Spleen (tissue), 11 donors: ENCODE data around the gene PLK3. TPM values are rescaled to one million over a fixed set of nuclear protein-coding genes. Genes with fewer than 3 reads are reported as not detected.

Source experiments
- DNase-seq: peaks from one replicate; pipeline ENCODE4 v3.0.0-alpha.2; 2020
- H3K27ac ChIP-seq, 8 donors: fragments of 200-600 bp; sonication (generic) in 7 of 8; 1 replicate in 4 of 8; 2 replicates in 4 of 8; pipeline versions ENCODE4 v1.5.0 to v1.8.0; 2016 to 2021; ENCODE audit warnings: inconsistent platforms in 4 of 8, mild to moderate bottlenecking in 4 of 8, moderate library complexity in 1 of 8
- H3K27me3 ChIP-seq, 7 donors: fragments of 200-600 bp; sonication (generic) in 6 of 7; replicated peaks in 1 of 7; 1 replicate in 4 of 7; 2 replicates in 3 of 7; pipeline versions ENCODE4 v1.5.0 to v1.8.0; 2016 to 2021; ENCODE audit warnings: inconsistent platforms in 3 of 7, mild to moderate bottlenecking in 1 of 7
- H3K36me3 ChIP-seq, 6 donors: fragments of 200-600 bp; sonication (generic) in 5 of 6; 1 replicate in 4 of 6; 2 replicates in 2 of 6; pipeline versions ENCODE4 v1.5.0 to v1.8.0; 2016 to 2021; ENCODE audit warnings: inconsistent platforms in 2 of 6
- H3K4me1 ChIP-seq, 6 donors: fragments of 200-600 bp; sonication (generic) in 5 of 6; 1 replicate in 3 of 6; 2 replicates in 3 of 6; pipeline versions ENCODE4 v1.5.0 to v1.8.0; 2016 to 2021; ENCODE audit warnings: inconsistent platforms in 3 of 6
- H3K4me3 ChIP-seq, 8 donors: fragments of 200-600 bp; sonication (generic) in 7 of 8; 1 replicate in 4 of 8; 2 replicates in 4 of 8; pipeline versions ENCODE4 v1.5.0 to v1.8.0; 2016 to 2021; ENCODE audit warnings: inconsistent platforms in 4 of 8, mild to moderate bottlenecking in 4 of 8, moderate library complexity in 2 of 8
- H3K9me3 ChIP-seq, 8 donors: fragments of 200-600 bp; sonication (generic) in 7 of 8; 1 replicate in 4 of 8; 2 replicates in 4 of 8; pipeline versions ENCODE4 v1.5.0 to v1.8.0; 2016 to 2021; ENCODE audit warnings: inconsistent platforms in 4 of 8
- POLR2A ChIP-seq, 3 donors: fragments of 450-650 bp; IDR thresholded peaks; one replicate each; pipeline ENCODE4 v1.5.1; 2017; ENCODE audit warnings: antibody characterized with exemption in 3 of 3, mild to moderate bottlenecking in 1 of 3
- POLR2AphosphoS5 ChIP-seq, 3 donors: sonication (generic); formaldehyde crosslinking; IDR thresholded peaks; one replicate each; pipeline ENCODE4 v1.5.1; 2017; ENCODE audit warnings: antibody characterized with exemption in 3 of 3
- WGBS, 5 donors: extraction: QIAGEN DNeasy Blood & Tissue Kit in 3 of 5; methylation state at CpG; one replicate each; pipeline versions ENCODE4 v1.1.5 to v1.1.7; 2013 to 2018; 5-methylcytosine and 5-hydroxymethylcytosine counted together
- intact Hi-C: fragments of 100-400 bp; cut with DNase I; formaldehyde crosslinking; loops from one replicate; pipeline ENCODE4 v1.15.0; 2023; ENCODE audit warnings: low total_unique reads
- polyA plus RNA-seq, 3 donors: library from polyadenylated mRNA; stranded (reverse); fragments of 200-250 nt; gene quantifications; one replicate each; pipeline ENCODE4 v1.2.1, GENCODE V29; 2013
- total RNA-seq, 7 donors: library from RNA; depleted of rRNA in 3 of 7; stranded (reverse); fragments of >200 nt in 3 of 7; fragmentation: NEBNext Ultra II Directional in 4 of 7; extraction: Animal tissue kit (Norgen Biotek cat#: 25700) in 4 of 7; gene quantifications; one replicate each; pipeline versions ENCODE4 v1.1.0 to v1.2.1, GENCODE V29; 2016 to 2021
- TF ChIP-seq, protein P1 (sequence below), 11 experiments: fragments of 200-600 bp in 7 of 11; fragments of 450-650 bp in 4 of 11; sonication (generic) in 4 of 11; IDR thresholded peaks in 8 of 11; conservative IDR thresholded peaks in 3 of 11; 1 replicate in 7 of 11; 2 replicates in 4 of 11; pipeline versions ENCODE4 v1.4.0 to v1.8.0; 2016 to 2021; ENCODE audit warnings: antibody characterized with exemption in 11 of 11, inconsistent platforms in 4 of 11, mild to moderate bottlenecking in 1 of 11
- donor health status: healthy with polysubstance abuse.
- donor health status: DM: no; HTN: no; CAD: no; lungs with moderate emphysema.
- donor health status: DM: no; HTN: no; CAD: no.
- donor health status: Bipolar disorder and iron deficiency.
- donor health status: healthy.
- donor health status: DM: no; HTN: no; CAD: no.
- donor health status: DM: yes; HTN: yes; CAD: no.

PLK3 gene
- total and polyA plus RNA-seq, 10 donors, result 14.7 to 51.7 (median 27.6) TPM

DNA sequence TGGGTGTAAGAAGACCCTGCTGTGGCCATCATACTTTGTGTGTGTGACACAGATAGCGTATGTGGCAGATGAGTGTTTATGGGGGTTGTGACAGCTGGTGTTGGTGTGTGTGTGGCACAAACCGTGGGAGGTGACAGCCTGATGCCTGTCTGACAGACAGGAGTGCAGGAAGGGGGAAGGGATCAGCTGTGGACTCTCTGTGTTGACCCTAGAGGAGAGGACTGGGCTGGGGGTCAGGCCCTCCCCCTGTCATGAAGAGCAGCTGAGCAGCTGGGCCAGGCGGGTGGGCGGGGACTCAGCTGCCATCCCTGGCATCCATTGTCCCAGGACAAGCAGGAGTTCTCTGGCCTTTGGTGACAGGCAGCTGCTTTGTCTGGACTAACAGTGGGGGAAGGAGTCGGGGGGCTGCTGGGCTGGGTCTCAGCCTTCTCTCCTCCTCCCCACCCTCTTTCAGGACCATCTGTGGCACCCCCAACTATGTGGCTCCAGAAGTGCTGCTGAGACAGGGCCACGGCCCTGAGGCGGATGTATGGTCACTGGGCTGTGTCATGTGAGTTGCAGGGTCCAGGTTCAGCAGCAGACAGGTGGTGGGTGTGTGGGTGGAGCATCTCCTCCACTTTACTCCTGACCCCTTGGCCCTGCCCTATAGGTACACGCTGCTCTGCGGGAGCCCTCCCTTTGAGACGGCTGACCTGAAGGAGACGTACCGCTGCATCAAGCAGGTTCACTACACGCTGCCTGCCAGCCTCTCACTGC lies 2.3 kb downstream of the PLK3 start:
- Histone ChIP-seq H3K4me3 (peak overlapping the region in 4 of 8 donors; percentile 68 to 87 (median 84)), H3K27me3 (no peaks in the 10 kb centered on the region), H3K36me3 (peaks cover 0 to 51% (median 39%) of the 10 kb centered on the region in 6 donors), H3K9me3 (no peaks in the 10 kb centered on the region), H3K27ac (peak overlapping the region in 6 of 8 donors; percentile 47 to 98 (median 94)), H3K4me1 (peaks cover 23 to 82% (median 59%) of the 10 kb centered on the region in 6 donors)
- DNase-seq, result peak; percentile 79
- intact Hi-C loops, result no loop called here
- WGBS, 5 donors, result 82 to 94% (median 83%) methylated on average over 8 to 13 of the region's 13 CpGs
- TF ChIP-seq POLR2AphosphoS5 (IDR thresholded peaks at IDR 0.05), result peak in 1 of 3 donors; percentile 10
- TF ChIP-seq, protein P1, sequence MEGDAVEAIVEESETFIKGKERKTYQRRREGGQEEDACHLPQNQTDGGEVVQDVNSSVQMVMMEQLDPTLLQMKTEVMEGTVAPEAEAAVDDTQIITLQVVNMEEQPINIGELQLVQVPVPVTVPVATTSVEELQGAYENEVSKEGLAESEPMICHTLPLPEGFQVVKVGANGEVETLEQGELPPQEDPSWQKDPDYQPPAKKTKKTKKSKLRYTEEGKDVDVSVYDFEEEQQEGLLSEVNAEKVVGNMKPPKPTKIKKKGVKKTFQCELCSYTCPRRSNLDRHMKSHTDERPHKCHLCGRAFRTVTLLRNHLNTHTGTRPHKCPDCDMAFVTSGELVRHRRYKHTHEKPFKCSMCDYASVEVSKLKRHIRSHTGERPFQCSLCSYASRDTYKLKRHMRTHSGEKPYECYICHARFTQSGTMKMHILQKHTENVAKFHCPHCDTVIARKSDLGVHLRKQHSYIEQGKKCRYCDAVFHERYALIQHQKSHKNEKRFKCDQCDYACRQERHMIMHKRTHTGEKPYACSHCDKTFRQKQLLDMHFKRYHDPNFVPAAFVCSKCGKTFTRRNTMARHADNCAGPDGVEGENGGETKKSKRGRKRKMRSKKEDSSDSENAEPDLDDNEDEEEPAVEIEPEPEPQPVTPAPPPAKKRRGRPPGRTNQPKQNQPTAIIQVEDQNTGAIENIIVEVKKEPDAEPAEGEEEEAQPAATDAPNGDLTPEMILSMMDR (IDR thresholded peaks at IDR 0.05 in 8 of 11, conservative IDR thresholded peaks at IDR 0.05 in 3 of 11), result no peak
- TF ChIP-seq POLR2A (IDR thresholded peaks at IDR 0.05), result no peak

DNA sequence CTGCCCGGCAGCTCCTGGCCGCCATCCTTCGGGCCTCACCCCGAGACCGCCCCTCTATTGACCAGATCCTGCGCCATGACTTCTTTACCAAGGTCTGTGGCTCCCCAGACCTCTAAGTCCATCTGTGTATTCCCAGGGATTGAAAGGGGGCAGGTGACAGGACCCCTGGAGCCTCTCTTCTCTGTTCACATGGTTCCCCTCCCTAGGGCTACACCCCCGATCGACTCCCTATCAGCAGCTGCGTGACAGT lies 2.8 kb downstream of the PLK3 start:
- intact Hi-C loops, result no loop called here
- Histone ChIP-seq H3K4me1 (peaks cover 29 to 87% (median 64%) of the 10 kb centered on the region in 6 donors), H3K27ac (peak overlapping the region in 5 of 8 donors; percentile 47 to 98 (median 95)), H3K9me3 (no peaks in the 10 kb centered on the region), H3K27me3 (no peaks in the 10 kb centered on the region), H3K36me3 (peaks cover 0 to 51% (median 39%) of the 10 kb centered on the region in 6 donors), H3K4me3 (peak overlapping the region in 1 of 8 donors; percentile 87)
- TF ChIP-seq, protein P1 (IDR thresholded peaks at IDR 0.05 in 8 of 11, conservative IDR thresholded peaks at IDR 0.05 in 3 of 11), result no peak
- TF ChIP-seq POLR2AphosphoS5 (IDR thresholded peaks at IDR 0.05) (no peak), POLR2A (IDR thresholded peaks at IDR 0.05) (no peak)
- 91 to 96% (median 95%) methylated on average over 9 of the region's 9 CpGs for WGBS, 5 donors
- DNase-seq, result no peak

DNA sequence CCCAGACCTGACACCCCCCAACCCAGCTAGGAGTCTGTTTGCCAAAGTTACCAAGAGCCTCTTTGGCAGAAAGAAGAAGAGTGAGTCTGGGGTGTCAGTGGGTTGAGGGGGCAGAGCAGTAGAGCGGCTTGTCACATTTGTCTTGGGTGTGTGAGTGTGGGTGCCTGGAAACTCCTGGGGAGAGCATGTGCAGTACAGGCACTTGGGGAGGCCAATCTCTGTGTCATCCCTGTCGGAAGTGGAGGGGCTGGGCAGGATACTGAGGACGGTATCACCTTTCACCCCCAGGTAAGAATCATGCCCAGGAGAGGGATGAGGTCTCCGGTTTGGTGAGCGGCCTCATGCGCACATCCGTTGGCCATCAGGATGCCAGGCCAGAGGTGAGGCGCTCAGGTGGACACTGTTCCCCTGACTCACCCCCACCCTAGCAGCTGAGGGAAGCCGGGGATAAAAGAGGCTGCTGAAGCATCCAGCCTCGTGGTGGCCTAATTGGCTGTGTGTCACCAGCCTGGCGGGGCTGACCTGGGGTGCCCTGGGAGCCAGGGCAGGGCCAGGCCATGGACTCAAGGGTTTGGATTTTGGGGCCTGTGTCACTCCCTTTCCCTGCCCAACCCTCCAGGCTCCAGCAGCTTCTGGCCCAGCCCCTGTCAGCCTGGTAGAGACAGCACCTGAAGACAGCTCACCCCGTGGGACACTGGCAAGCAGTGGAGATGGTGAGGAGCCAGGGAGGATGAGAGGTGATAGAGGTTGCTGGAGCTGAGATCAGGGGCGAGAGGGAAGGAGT lies 3.3 kb downstream of the PLK3 start:
- H3K36me3 ChIP-seq, result peaks cover 0 to 51% (median 39%) of the 10 kb centered on the region in 6 donors
- peak; percentile 72 for DNase-seq
- H3K4me3 ChIP-seq, result peak overlapping the region in 1 of 8 donors; percentile 87
- no peaks in the 10 kb centered on the region for H3K27me3 ChIP-seq
- intact Hi-C loops, result no loop called here
- no peak for TF ChIP-seq POLR2A (IDR thresholded peaks at IDR 0.05)
- peak in 1 of 3 donors; percentile 21 for TF ChIP-seq POLR2AphosphoS5 (IDR thresholded peaks at IDR 0.05)
- H3K4me1 ChIP-seq, result peaks cover 34 to 92% (median 69%) of the 10 kb centered on the region in 6 donors
- H3K27ac ChIP-seq, result peak overlapping the region in 5 of 8 donors; percentile 5 to 98 (median 94)
- 84 to 93% (median 92%) methylated on average over 11 to 13 of the region's 13 CpGs for WGBS, 5 donors
- no peaks in the 10 kb centered on the region for H3K9me3 ChIP-seq

DNA sequence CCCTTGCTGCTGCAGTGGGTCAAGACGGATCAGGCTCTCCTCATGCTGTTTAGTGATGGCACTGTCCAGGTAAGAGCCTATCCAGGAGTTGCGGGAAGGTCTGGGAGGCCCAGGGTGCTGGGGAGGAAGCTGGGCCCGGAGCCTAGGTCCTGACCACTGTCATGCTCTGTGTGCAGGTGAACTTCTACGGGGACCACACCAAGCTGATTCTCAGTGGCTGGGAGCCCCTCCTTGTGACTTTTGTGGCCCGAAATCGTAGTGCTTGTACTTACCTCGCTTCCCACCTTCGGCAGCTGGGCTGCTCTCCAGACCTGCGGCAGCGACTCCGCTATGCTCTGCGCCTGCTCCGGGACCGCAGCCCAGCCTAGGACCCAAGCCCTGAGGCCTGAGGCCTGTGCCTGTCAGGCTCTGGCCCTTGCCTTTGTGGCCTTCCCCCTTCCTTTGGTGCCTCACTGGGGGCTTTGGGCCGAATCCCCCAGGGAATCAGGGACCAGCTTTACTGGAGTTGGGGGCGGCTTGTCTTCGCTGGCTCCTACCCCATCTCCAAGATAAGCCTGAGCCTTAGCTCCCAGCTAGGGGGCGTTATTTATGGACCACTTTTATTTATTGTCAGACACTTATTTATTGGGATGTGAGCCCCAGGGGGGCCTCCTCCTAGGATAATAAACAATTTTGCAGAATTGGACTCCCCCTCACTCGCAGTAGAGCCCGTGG lies 5.3 kb downstream of the PLK3 start:
- intact Hi-C loops, result no loop called here
- Histone ChIP-seq H3K4me1 (peaks cover 45 to 100% (median 79%) of the 10 kb centered on the region in 6 donors), H3K36me3 (peaks cover 0 to 51% (median 39%) of the 10 kb centered on the region in 6 donors), H3K27me3 (no peaks in the 10 kb centered on the region), H3K9me3 (no peaks in the 10 kb centered on the region), H3K4me3 (no peak overlapping the region), H3K27ac (peak overlapping the region in 7 of 8 donors; percentile 3 to 99 (median 96))
- WGBS, 5 donors, result 90 to 99% (median 94%) methylated on average over 18 to 20 of the region's 20 CpGs
- TF ChIP-seq POLR2AphosphoS5 (IDR thresholded peaks at IDR 0.05) (peak in 1 of 3 donors; percentile 57), POLR2A (IDR thresholded peaks at IDR 0.05) (no peak)
- TF ChIP-seq, protein P1 (IDR thresholded peaks at IDR 0.05 in 8 of 11, conservative IDR thresholded peaks at IDR 0.05 in 3 of 11), result no peak
- peak; percentile 79 for DNase-seq
